H1 (cell line): Measurements from ENCODE around the gene TEX11. TPM values are rescaled to one million over a fixed set of nuclear protein-coding genes. Genes with fewer than 3 reads are reported as not detected.

ENCODE experiments used
- CTCF ChIA-PET: fragments of 300-600 bp; sonication (Branson Sonifier 250); formaldehyde crosslinking; loops from one replicate; lab custom pipeline; 2021; ENCODE audit not compliant: partially characterized antibody; lab: Charles Lee
- POLR2A ChIA-PET: fragments of 300-600 bp; sonication (Branson Sonifier 250); formaldehyde crosslinking; loops from one replicate; lab custom pipeline; 2021; ENCODE audit warnings: inconsistent platforms; ENCODE audit not compliant: partially characterized antibody; lab: Charles Lee
- DNase-seq, 2 experiments: peaks; one replicate each; pipeline versions ENCODE4 v3.0.0 to v3.0.0-alpha.2; 2010 to 2022; ENCODE audit warnings: low spot score in 2 of 2, low read depth in 1 of 2, mixed read lengths in 1 of 2
- FAIRE-seq: peaks from 2 replicates; lab custom pipeline; 2011; peaks lifted over from hg19 to GRCh38; lab: Jason Lieb, UNC
- H2AFZ ChIP-seq: 2 replicates; pipeline ENCODE4 v1.8.1; 2012; ENCODE audit warnings: low read length, inconsistent platforms
- H2AK5ac ChIP-seq: 2 replicates; pipeline ENCODE4 v1.6.1; 2013; ENCODE audit warnings: low read depth, low read length
- H2BK120ac ChIP-seq: replicated peaks from 2 replicates; pipeline ENCODE3; 2013; ENCODE audit warnings: low read depth, low read length, inconsistent platforms
- H2BK12ac ChIP-seq: 2 replicates; pipeline ENCODE4 v1.6.1; 2013; ENCODE audit warnings: low read depth, low read length
- H2BK15ac ChIP-seq: 2 replicates; pipeline ENCODE4 v1.6.1; 2013; ENCODE audit warnings: low read length
- H2BK20ac ChIP-seq: 2 replicates; pipeline ENCODE4 v1.6.1; 2013; ENCODE audit warnings: low read length
- H2BK5ac ChIP-seq: 2 replicates; pipeline ENCODE4 v1.6.1; 2013; ENCODE audit warnings: low read depth, low read length
- H3K14ac ChIP-seq: 2 replicates; pipeline ENCODE4 v1.6.1; 2013; ENCODE audit warnings: inconsistent platforms; ENCODE audit not compliant: insufficient read length
- H3K18ac ChIP-seq: 2 replicates; pipeline ENCODE4 v1.6.1; 2013; ENCODE audit warnings: low read length; ENCODE audit errors: extremely low read depth
- H3K23ac ChIP-seq: 2 replicates; pipeline ENCODE4 v1.6.1; 2013; ENCODE audit warnings: inconsistent platforms; ENCODE audit not compliant: insufficient read length
- H3K23me2 ChIP-seq: 2 replicates; pipeline ENCODE4 v1.6.1; 2013; ENCODE audit warnings: low read depth, low read length
- H3K27ac ChIP-seq: 2 replicates; pipeline ENCODE4 v1.6.1; 2011; ENCODE audit warnings: low read depth, low read length, inconsistent platforms
- H3K27me3 ChIP-seq, 4 experiments: replicated peaks in 1 of 4; 1 replicate in 1 of 4; 2 replicates in 3 of 4; pipeline versions ENCODE4 v1.6.1 to v1.8.1; 2011 to 2013; ENCODE audit warnings: low read length in 3 of 4, mild to moderate bottlenecking in 3 of 4, inconsistent platforms in 2 of 4, mixed read lengths in 2 of 4, moderate library complexity in 1 of 4; ENCODE audit not compliant: control insufficient read depth in 3 of 4, insufficient read depth in 3 of 4; ENCODE audit errors: extremely low read depth in 1 of 4
- H3K36me3 ChIP-seq, 4 experiments: 2 replicates each; pipeline versions ENCODE4 v1.6.1 to v1.8.1; 2011 to 2013; ENCODE audit warnings: mild to moderate bottlenecking in 4 of 4, low read length in 3 of 4, moderate library complexity in 2 of 4, control low read depth in 1 of 4, inconsistent platforms in 1 of 4; ENCODE audit not compliant: insufficient read depth in 4 of 4, control insufficient read depth in 2 of 4
- H3K4ac ChIP-seq: replicated peaks from 2 replicates; pipeline ENCODE3; 2013; ENCODE audit warnings: low read length, low read depth, mixed read lengths, inconsistent platforms; ENCODE audit not compliant: insufficient read length
- H3K4me1 ChIP-seq, 4 experiments: replicated peaks in 1 of 4; 1 replicate in 1 of 4; 2 replicates in 3 of 4; pipeline versions ENCODE4 v1.6.1 to v1.8.1; 2011 to 2013; ENCODE audit warnings: low read length in 3 of 4, inconsistent platforms in 2 of 4, mixed read lengths in 1 of 4; ENCODE audit not compliant: insufficient read depth in 4 of 4, control insufficient read depth in 3 of 4
- H3K4me2 ChIP-seq, 2 experiments: 2 replicates each; pipeline versions ENCODE4 v1.6.1 to v1.8.1; 2011 to 2013; ENCODE audit warnings: low read depth in 2 of 2, low read length in 2 of 2, control low read depth in 1 of 2, inconsistent platforms in 1 of 2, mild to moderate bottlenecking in 1 of 2; ENCODE audit not compliant: insufficient read depth in 1 of 2
- H3K4me3 ChIP-seq, 4 experiments: fragments of 200-600, 300-600 bp in 1 of 4; sonication (generic), shearing (Covaris generic), sonication (Bioruptor Twin) in 1 of 4; 2 replicates each; pipeline versions ENCODE4 v1.5.1 to v1.8.1; 2011 to 2016; ENCODE audit warnings: low read length in 4 of 4, low read depth in 3 of 4, control low read depth in 2 of 4, inconsistent platforms in 2 of 4, mild to moderate bottlenecking in 2 of 4, mixed read lengths in 1 of 4, moderate library complexity in 1 of 4; ENCODE audit not compliant: insufficient read depth in 2 of 4; ENCODE audit errors: extremely low read depth in 1 of 4
- H3K56ac ChIP-seq: replicated peaks from 2 replicates; pipeline ENCODE3; 2013; ENCODE audit warnings: low read depth, mild to moderate bottlenecking, mixed read lengths, low read length, inconsistent platforms; ENCODE audit not compliant: insufficient read length
- H3K79me1 ChIP-seq: 2 replicates; pipeline ENCODE4 v1.6.1; 2013; ENCODE audit warnings: low read depth, low read length, control low read depth
- H3K79me2 ChIP-seq, 2 experiments: 2 replicates each; pipeline versions ENCODE4 v1.6.1 to v1.8.1; 2012 to 2013; ENCODE audit warnings: low read length in 2 of 2, mild to moderate bottlenecking in 2 of 2, inconsistent platforms in 1 of 2; ENCODE audit not compliant: insufficient read depth in 2 of 2, control insufficient read depth in 1 of 2
- H3K9ac ChIP-seq, 4 experiments: replicated peaks in 1 of 4; 1 replicate in 1 of 4; 2 replicates in 3 of 4; pipeline versions ENCODE4 v1.6.1 to v1.8.1; 2011 to 2013; ENCODE audit warnings: low read depth in 3 of 4, low read length in 3 of 4, control low read depth in 2 of 4, mild to moderate bottlenecking in 2 of 4, moderate library complexity in 2 of 4, inconsistent platforms in 1 of 4; ENCODE audit errors: extremely low read depth in 1 of 4
- H3K9me3 ChIP-seq, 2 experiments: 2 replicates each; pipeline versions ENCODE4 v1.6.1 to v1.8.1; 2012 to 2013; ENCODE audit warnings: mild to moderate bottlenecking in 2 of 2, moderate library complexity in 2 of 2, control low read depth in 1 of 2, inconsistent platforms in 1 of 2, low read depth in 1 of 2, low read length in 1 of 2, mixed read lengths in 1 of 2; ENCODE audit not compliant: insufficient read depth in 2 of 2
- H4K20me1 ChIP-seq, 2 experiments: replicated peaks in 1 of 2; 2 replicates each; pipeline versions ENCODE3 to v1.8.1; 2011 to 2013; ENCODE audit warnings: inconsistent platforms in 2 of 2, low read length in 2 of 2, mild to moderate bottlenecking in 1 of 2; ENCODE audit not compliant: insufficient read depth in 2 of 2, control insufficient read depth in 1 of 2
- H4K5ac ChIP-seq: 2 replicates; pipeline ENCODE4 v1.6.1; 2013; ENCODE audit warnings: low read length, low read depth, mixed read lengths, inconsistent platforms; ENCODE audit not compliant: insufficient read length
- H4K8ac ChIP-seq: 2 replicates; pipeline ENCODE4 v1.8.0; 2013; ENCODE audit warnings: mild to moderate bottlenecking, moderate library complexity, low read length, inconsistent platforms; ENCODE audit not compliant: insufficient read depth; ENCODE audit errors: extremely low read depth
- H4K91ac ChIP-seq: replicated peaks from 2 replicates; pipeline ENCODE3; 2013; ENCODE audit warnings: low read length, mixed read lengths, inconsistent platforms; ENCODE audit not compliant: insufficient read length
- RXRA ChIP-seq: IDR thresholded peaks from 2 replicates; pipeline ENCODE4 v1.6.1; 2011; ENCODE audit warnings: low read depth, mild to moderate bottlenecking, low read length, moderate library complexity; ENCODE audit not compliant: insufficient read depth
- TEAD4 ChIP-seq: IDR thresholded peaks from 2 replicates; pipeline ENCODE4 v1.6.1; 2012; ENCODE audit warnings: low read depth, low read length, inconsistent platforms, mixed read lengths
- WGBS, 2 experiments: shearing (Covaris generic) in 1 of 2; methylation state at CpG; one replicate each; pipeline versions ENCODE4 v1.1.6 to v1.1.7; 2013 to 2015; ENCODE audit warnings: low lambda C conversion rate in 2 of 2, mixed read lengths in 2 of 2, inconsistent platforms in 1 of 2, low coverage in 1 of 2, missing lambda C conversion rate in 1 of 2; ENCODE audit not compliant: insufficient replicate concordance in 2 of 2, insufficient coverage in 1 of 2, insufficient read length in 1 of 2; ENCODE audit errors: extremely low coverage in 1 of 2, missing lambda C conversion rate in 1 of 2; 5-methylcytosine and 5-hydroxymethylcytosine counted together
- polyA plus RNA-seq, 7 experiments: library from polyadenylated mRNA; depleted of rRNA in 3 of 7; stranded (reverse) in 5 of 7; unstranded in 2 of 7; fragments of >200 nt in 5 of 7; fragments of 200-250 nt in 2 of 7; gene quantifications; 1 replicate in 5 of 7; 2 replicates in 1 of 7; 4 replicates in 1 of 7; pipeline versions ENCODE4 v1.2.1 to v1.2.3, GENCODE V29; 2011 to 2013; ENCODE audit warnings: missing spikeins in 2 of 7, mixed read lengths in 2 of 7
- total RNA-seq: library from RNA; stranded (reverse); fragmentation: NEBNext Ultra II Directional; extraction: Animal tissue kit (Norgen Biotek cat#: 25700); gene quantifications from 2 replicates; pipeline ENCODE4 v1.2.1, GENCODE V29; 2021

TEX11 gene
- total and polyA plus RNA-seq, 2 of the 8 experiments (the other 6 are each of a cell fraction or from before 2014, with no cell fraction given): 0.11 to 0.74 TPM

DNA sequence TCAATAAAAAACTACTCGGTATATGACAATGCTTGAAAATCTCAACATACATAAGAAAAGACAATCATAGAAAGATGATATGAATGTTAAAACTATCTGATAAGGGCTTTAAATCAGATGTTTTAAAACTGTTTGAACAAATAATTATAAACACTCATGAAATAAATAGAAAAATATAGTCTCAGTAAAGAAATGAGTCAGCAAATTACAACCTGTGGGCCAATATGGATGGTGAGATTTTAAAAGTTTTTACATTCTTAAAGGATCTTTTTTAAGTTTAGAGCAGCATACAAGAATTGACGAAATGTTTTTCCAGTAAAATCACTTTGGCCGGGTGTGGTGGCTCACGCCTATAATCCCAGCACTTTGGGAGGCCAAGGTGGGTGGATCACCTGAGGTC lies 83.1 kb downstream of the TEX11 start:
- no peak overlapping the region for H4K5ac ChIP-seq
- no peaks in the 10 kb centered on the region for H3K27me3 ChIP-seq
- DNase-seq: no peak
- no peak for FAIRE-seq
- no peak overlapping the region for H2BK5ac ChIP-seq
- H4K91ac ChIP-seq: no peak overlapping the region
- H3K23ac ChIP-seq: no peak overlapping the region
- H3K4me1 ChIP-seq: no peaks in the 10 kb centered on the region
- H3K4me3 ChIP-seq: no peak overlapping the region
- no peak overlapping the region for H2BK12ac ChIP-seq
- no peak overlapping the region for H2BK20ac ChIP-seq
- H4K8ac ChIP-seq: no peak overlapping the region
- no peak overlapping the region for H3K9ac ChIP-seq
- no peaks in the 10 kb centered on the region for H3K36me3 ChIP-seq
- H3K18ac ChIP-seq: no peak overlapping the region
- H2BK120ac ChIP-seq: no peak overlapping the region
- H2AFZ ChIP-seq: no peak overlapping the region
- H3K4me2 ChIP-seq: no peak overlapping the region
- no peak overlapping the region for H3K14ac ChIP-seq
- no peaks in the 10 kb centered on the region for H3K79me1 ChIP-seq
- no peaks in the 10 kb centered on the region for H3K23me2 ChIP-seq
- WGBS, 2 experiments: 88% methylated on average over 4 of the region's 4 CpGs; no CpG with 5 or more reads in 1 of the 2 experiments
- CTCF ChIA-PET: interaction anchor here (1.0 kb wide), 1 partner anchor 55 kb away, joined by 3 read pairs; no protein-coding TSS in a partner anchor
- H3K27ac ChIP-seq: no peak overlapping the region
- no peak overlapping the region for H2BK15ac ChIP-seq
- no peak for TF ChIP-seq RXRA
- no peak for TF ChIP-seq TEAD4
- H2AK5ac ChIP-seq: no peak overlapping the region
- POLR2A ChIA-PET: no interaction called here
- no peak overlapping the region for H3K56ac ChIP-seq
- H3K79me2 ChIP-seq: no peaks in the 10 kb centered on the region
- no peaks in the 10 kb centered on the region for H3K9me3 ChIP-seq
- H3K4ac ChIP-seq: no peak overlapping the region
- no peaks in the 10 kb centered on the region for H4K20me1 ChIP-seq
